ENCODE results near the gene PLEKHA3. TPM values are rescaled to one million over a fixed set of nuclear protein-coding genes. Genes with fewer than 3 reads are reported as not detected.

Gene PLEKHA3
- total RNA-seq, 1 donor = 8.7 TPM

- Histone ChIP-seq H3K27ac (ENCODE audit: low read depth, low read length) (peak overlapping the region; percentile 99), H3K9me3 (ENCODE audit: low read depth, low read length) (no peaks in the 10 kb centered on the region), H4K20me1 (ENCODE audit: insufficient read depth, low read length) (peaks cover 17% of the 10 kb centered on the region), H3K4me3 (ENCODE audit: insufficient read depth, low read length) (peak overlapping the region; percentile 97), H3K79me2 (ENCODE audit: insufficient read depth, low read length) (peaks cover 28% of the 10 kb centered on the region), H3K4me2 (ENCODE audit: insufficient read depth, low read length) (peak overlapping the region; percentile 99), H3K4me1 (ENCODE audit: insufficient read depth, low read length) (peaks cover 25% of the 10 kb centered on the region), H3K27me3 (ENCODE audit: insufficient read depth, low read length) (no peaks in the 10 kb centered on the region), H3K36me3 (ENCODE audit: insufficient read depth, low read length) (no peaks in the 10 kb centered on the region), H2AFZ (ENCODE audit: low read length) (peak overlapping the region; percentile 100)
- DNase-seq (ENCODE audit: insufficient read length, low spot score, missing footprints) = no peak
- TF ChIP-seq CTCF (IDR thresholded peaks at IDR 0.05; ENCODE audit: extremely low read depth, low read depth, low read length) = no peak
Measured at GRCh38 chr2:178477443-178478129, 2.7 kb upstream of the PLEKHA3 start.

- Histone ChIP-seq H3K9me3 (ENCODE audit: low read depth, low read length) (no peaks in the 10 kb centered on the region), H3K4me2 (ENCODE audit: insufficient read depth, low read length) (peak overlapping the region; percentile 99), H3K4me3 (ENCODE audit: insufficient read depth, low read length) (peak overlapping the region; percentile 97), H3K27ac (ENCODE audit: low read depth, low read length) (peak overlapping the region; percentile 99), H3K27me3 (ENCODE audit: insufficient read depth, low read length) (no peaks in the 10 kb centered on the region), H3K79me2 (ENCODE audit: insufficient read depth, low read length) (peaks cover 33% of the 10 kb centered on the region), H3K4me1 (ENCODE audit: insufficient read depth, low read length) (peaks cover 25% of the 10 kb centered on the region), H3K36me3 (ENCODE audit: insufficient read depth, low read length) (no peaks in the 10 kb centered on the region), H2AFZ (ENCODE audit: low read length) (peak overlapping the region; percentile 100), H4K20me1 (ENCODE audit: insufficient read depth, low read length) (peaks cover 21% of the 10 kb centered on the region)
- TF ChIP-seq CTCF (IDR thresholded peaks at IDR 0.05; ENCODE audit: extremely low read depth, low read depth, low read length) = no peak
- peak; percentile 71 for DNase-seq (ENCODE audit: insufficient read length, low spot score, missing footprints)
Measured at GRCh38 chr2:178478130-178478438, 2.2 kb upstream of the PLEKHA3 start.

GRCh38 chr2:178478439-178479274 is 1.6 kb upstream of the PLEKHA3 start, which contains the start of gene FKBP7:
FKBP7 (minus strand) TSS chr2:178478600; CDS start chr2:178478499, 101 bp downstream.
- TF ChIP-seq CTCF (IDR thresholded peaks at IDR 0.05; ENCODE audit: extremely low read depth, low read depth, low read length) = peak; percentile 74
- peaks cover 39% of the 10 kb centered on the region for H3K79me2 ChIP-seq (ENCODE audit: insufficient read depth, low read length)
- H3K36me3 ChIP-seq (ENCODE audit: insufficient read depth, low read length) = no peaks in the 10 kb centered on the region
- peaks cover 26% of the 10 kb centered on the region for H3K4me1 ChIP-seq (ENCODE audit: insufficient read depth, low read length)
- H3K4me2 ChIP-seq (ENCODE audit: insufficient read depth, low read length) = peak within 1 kb of the TSS; percentile 99
- no peaks in the 10 kb centered on the region for H3K9me3 ChIP-seq (ENCODE audit: low read depth, low read length)
- peak; percentile 95 for DNase-seq (ENCODE audit: insufficient read length, low spot score, missing footprints)
- peak within 1 kb of the TSS; percentile 99 for H3K27ac ChIP-seq (ENCODE audit: low read depth, low read length)
- peaks cover 27% of the 10 kb centered on the region for H4K20me1 ChIP-seq (ENCODE audit: insufficient read depth, low read length)
- peak within 1 kb of the TSS; percentile 100 for H2AFZ ChIP-seq (ENCODE audit: low read length)
- H3K27me3 ChIP-seq (ENCODE audit: insufficient read depth, low read length) = no peaks in the 10 kb centered on the region
- H3K4me3 ChIP-seq (ENCODE audit: insufficient read depth, low read length) = peak within 1 kb of the TSS; percentile 97

GRCh38 chr2:178479275-178479616 is 1.0 kb upstream of the PLEKHA3 start:
- peak overlapping the region; percentile 99 for H3K4me2 ChIP-seq (ENCODE audit: insufficient read depth, low read length)

More at GRCh38 chr2:178479275-178479616, 1.0 kb upstream of the PLEKHA3 start:
- DNase-seq (ENCODE audit: insufficient read length, low spot score, missing footprints) = no peak
- Histone ChIP-seq H3K79me2 (ENCODE audit: insufficient read depth, low read length) (peaks cover 45% of the 10 kb centered on the region), H3K4me1 (ENCODE audit: insufficient read depth, low read length) (peaks cover 27% of the 10 kb centered on the region), H3K27ac (ENCODE audit: low read depth, low read length) (peak overlapping the region; percentile 99), H3K9me3 (ENCODE audit: low read depth, low read length) (no peaks in the 10 kb centered on the region), H3K27me3 (ENCODE audit: insufficient read depth, low read length) (no peaks in the 10 kb centered on the region), H4K20me1 (ENCODE audit: insufficient read depth, low read length) (peaks cover 32% of the 10 kb centered on the region), H3K4me3 (ENCODE audit: insufficient read depth, low read length) (peak overlapping the region; percentile 97), H2AFZ (ENCODE audit: low read length) (peak overlapping the region; percentile 100), H3K36me3 (ENCODE audit: insufficient read depth, low read length) (no peaks in the 10 kb centered on the region)
- no peak for TF ChIP-seq CTCF (IDR thresholded peaks at IDR 0.05; ENCODE audit: extremely low read depth, low read depth, low read length)

Measured in osteoblast (primary cell).